ENCODE results near the gene NBPF3. TPM values are rescaled to one million over a fixed set of nuclear protein-coding genes. Genes with fewer than 3 reads are reported as not detected.

NBPF3 gene
- polyA plus RNA-seq, 2 of the 4 experiments (the other 2 are of a cell fraction), result 7.4 to 8.5 TPM

DNA sequence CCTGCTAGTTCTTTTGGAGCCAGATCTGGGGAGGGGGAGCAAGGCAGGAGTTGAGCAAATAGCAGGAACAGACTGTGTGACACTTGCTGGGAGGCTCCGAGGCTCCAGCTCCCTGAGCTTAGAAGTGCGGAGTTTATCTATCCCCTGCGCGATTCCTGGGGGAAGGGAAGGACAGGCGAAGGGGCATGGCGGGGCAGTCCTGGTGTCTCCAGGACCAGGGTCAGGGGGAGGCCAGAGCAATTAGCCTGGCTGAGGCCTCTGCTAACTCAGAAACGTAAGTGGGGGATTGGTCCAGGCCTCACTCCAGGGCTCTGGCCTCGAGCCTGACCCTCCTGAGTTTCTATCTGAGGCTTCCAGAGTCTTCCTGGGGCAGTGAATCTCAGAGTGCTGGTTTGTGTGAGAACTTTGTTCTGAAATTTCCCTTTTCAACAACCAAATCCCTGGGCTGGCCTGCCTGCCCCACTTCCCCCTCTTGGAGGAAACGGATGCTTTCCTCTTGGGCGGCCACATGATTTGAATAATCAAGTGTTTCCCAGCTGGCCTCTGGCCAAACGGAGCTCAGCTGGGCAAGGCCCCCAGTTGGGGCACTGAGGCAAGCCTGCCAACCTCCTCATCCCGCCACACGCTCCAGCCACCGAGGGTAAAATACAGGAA, 84.9 kb downstream of the NBPF3 start:
- Histone ChIP-seq H3K4me3 (no peak overlapping the region), H3K27ac (no peak overlapping the region), H3K4me2 (no peak overlapping the region), H3K9me3 (no peaks in the 10 kb centered on the region), H3K4me1 (no peaks in the 10 kb centered on the region)
- DNase-seq (ENCODE audit: low read depth in 1 of 2, low spot score in 1 of 2), result no peak
- no peak for ATAC-seq
- FAIRE-seq, result no peak
- 81% methylated on average over 14 of the region's 14 CpGs for WGBS (ENCODE audit: missing lambda C conversion rate)
- TF ChIP-seq SREBF2 (IDR thresholded peaks at IDR 0.05) (no peak), RFX5 (IDR thresholded peaks at IDR 0.05) (no peak), EHF (CRISPR knock-in tag; IDR thresholded peaks at IDR 0.05) (no peak), HEYL (CRISPR knock-in tag; IDR thresholded peaks at IDR 0.05) (no peak), CBX8 (IDR thresholded peaks at IDR 0.05) (no peak), HOXB13 (CRISPR knock-in tag; IDR thresholded peaks at IDR 0.05; ENCODE audit: low read depth) (no peak), CHD4 (IDR thresholded peaks at IDR 0.05; ENCODE audit: borderline replicate concordance) (no peak), HOXB5 (CRISPR knock-in tag; IDR thresholded peaks at IDR 0.05) (no peak), RCOR1 (IDR thresholded peaks at IDR 0.05; ENCODE audit: low read depth, low read length) (no peak), POLR2A (IDR thresholded peaks at IDR 0.05; ENCODE audit: low read length) (no peak), NR3C1 (IDR thresholded peaks at IDR 0.05) (no peak), POLR2AphosphoS2 (conservative IDR thresholded peaks at IDR 0.05; ENCODE audit: low read length) (no peak), CHD2 (IDR thresholded peaks at IDR 0.05; ENCODE audit: low read length, partially characterized antibody) (no peak), CEBPB (IDR thresholded peaks at IDR 0.05) (no peak), NPAS2 (CRISPR knock-in tag; IDR thresholded peaks at IDR 0.05; ENCODE audit: borderline replicate concordance) (no peak), HDAC2 (IDR thresholded peaks at IDR 0.05) (no peak), MAZ (IDR thresholded peaks at IDR 0.05; ENCODE audit: borderline replicate concordance, low read depth, low read length) (no peak)
- TF ChIP-seq, protein P1, sequence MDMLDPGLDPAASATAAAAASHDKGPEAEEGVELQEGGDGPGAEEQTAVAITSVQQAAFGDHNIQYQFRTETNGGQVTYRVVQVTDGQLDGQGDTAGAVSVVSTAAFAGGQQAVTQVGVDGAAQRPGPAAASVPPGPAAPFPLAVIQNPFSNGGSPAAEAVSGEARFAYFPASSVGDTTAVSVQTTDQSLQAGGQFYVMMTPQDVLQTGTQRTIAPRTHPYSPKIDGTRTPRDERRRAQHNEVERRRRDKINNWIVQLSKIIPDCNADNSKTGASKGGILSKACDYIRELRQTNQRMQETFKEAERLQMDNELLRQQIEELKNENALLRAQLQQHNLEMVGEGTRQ (IDR thresholded peaks at IDR 0.05), result no peak
- TF ChIP-seq, protein P2, sequence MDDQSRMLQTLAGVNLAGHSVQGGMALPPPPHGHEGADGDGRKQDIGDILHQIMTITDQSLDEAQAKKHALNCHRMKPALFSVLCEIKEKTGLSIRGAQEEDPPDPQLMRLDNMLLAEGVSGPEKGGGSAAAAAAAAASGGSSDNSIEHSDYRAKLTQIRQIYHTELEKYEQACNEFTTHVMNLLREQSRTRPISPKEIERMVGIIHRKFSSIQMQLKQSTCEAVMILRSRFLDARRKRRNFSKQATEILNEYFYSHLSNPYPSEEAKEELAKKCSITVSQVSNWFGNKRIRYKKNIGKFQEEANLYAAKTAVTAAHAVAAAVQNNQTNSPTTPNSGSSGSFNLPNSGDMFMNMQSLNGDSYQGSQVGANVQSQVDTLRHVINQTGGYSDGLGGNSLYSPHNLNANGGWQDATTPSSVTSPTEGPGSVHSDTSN (IDR thresholded peaks at IDR 0.05), result no peak
- POLR2A ChIA-PET, result no interaction called here
- CTCF ChIA-PET, result interaction anchor here (0.9 to 1.7 kb wide), 2 partner anchors 10 to 19 kb away, joined by 3 read pairs; no protein-coding TSS in a partner anchor

DNA sequence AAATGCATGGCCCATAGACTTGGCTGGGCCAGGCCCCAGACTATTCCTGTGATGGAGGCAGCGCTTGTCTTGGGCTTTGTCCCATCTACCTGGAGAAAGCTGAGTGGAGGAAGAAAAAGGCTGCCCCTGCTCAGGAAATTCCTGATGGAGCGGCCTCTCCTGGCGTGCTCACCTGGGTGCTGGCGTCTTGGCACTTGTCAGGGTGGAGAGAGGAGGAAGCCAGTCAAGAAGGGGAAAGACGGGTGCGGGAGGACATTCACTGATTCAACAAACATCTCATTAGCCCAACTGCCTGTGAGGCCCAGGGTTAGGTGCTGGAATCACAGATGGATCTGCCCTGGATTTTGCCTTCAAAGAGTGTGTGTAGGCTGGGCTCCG, 85.4 kb downstream of the NBPF3 start:
- 87% methylated on average over 7 of the region's 7 CpGs for WGBS (ENCODE audit: missing lambda C conversion rate)
- FAIRE-seq (no peak), ATAC-seq (no peak), DNase-seq (ENCODE audit: low read depth in 1 of 2, low spot score in 1 of 2) (no peak)
- H3K4me1 ChIP-seq, result no peaks in the 10 kb centered on the region
- POLR2A ChIA-PET, result no interaction called here
- H3K9me3 ChIP-seq, result no peaks in the 10 kb centered on the region
- no peak overlapping the region for H3K4me3 ChIP-seq
- no peak overlapping the region for H3K4me2 ChIP-seq
- CTCF ChIA-PET, result interaction anchor here (0.9 kb wide), 1 partner anchor 10 kb away, joined by 3 read pairs; no protein-coding TSS in a partner anchor
- H3K27ac ChIP-seq, result no peak overlapping the region
- TF ChIP-seq, protein P3, sequence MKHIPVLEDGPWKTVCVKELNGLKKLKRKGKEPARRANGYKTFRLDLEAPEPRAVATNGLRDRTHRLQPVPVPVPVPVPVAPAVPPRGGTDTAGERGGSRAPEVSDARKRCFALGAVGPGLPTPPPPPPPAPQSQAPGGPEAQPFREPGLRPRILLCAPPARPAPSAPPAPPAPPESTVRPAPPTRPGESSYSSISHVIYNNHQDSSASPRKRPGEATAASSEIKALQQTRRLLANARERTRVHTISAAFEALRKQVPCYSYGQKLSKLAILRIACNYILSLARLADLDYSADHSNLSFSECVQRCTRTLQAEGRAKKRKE (CRISPR knock-in tag; IDR thresholded peaks at IDR 0.05; ENCODE audit: low read depth), result no peak
- TF ChIP-seq, protein P4, sequence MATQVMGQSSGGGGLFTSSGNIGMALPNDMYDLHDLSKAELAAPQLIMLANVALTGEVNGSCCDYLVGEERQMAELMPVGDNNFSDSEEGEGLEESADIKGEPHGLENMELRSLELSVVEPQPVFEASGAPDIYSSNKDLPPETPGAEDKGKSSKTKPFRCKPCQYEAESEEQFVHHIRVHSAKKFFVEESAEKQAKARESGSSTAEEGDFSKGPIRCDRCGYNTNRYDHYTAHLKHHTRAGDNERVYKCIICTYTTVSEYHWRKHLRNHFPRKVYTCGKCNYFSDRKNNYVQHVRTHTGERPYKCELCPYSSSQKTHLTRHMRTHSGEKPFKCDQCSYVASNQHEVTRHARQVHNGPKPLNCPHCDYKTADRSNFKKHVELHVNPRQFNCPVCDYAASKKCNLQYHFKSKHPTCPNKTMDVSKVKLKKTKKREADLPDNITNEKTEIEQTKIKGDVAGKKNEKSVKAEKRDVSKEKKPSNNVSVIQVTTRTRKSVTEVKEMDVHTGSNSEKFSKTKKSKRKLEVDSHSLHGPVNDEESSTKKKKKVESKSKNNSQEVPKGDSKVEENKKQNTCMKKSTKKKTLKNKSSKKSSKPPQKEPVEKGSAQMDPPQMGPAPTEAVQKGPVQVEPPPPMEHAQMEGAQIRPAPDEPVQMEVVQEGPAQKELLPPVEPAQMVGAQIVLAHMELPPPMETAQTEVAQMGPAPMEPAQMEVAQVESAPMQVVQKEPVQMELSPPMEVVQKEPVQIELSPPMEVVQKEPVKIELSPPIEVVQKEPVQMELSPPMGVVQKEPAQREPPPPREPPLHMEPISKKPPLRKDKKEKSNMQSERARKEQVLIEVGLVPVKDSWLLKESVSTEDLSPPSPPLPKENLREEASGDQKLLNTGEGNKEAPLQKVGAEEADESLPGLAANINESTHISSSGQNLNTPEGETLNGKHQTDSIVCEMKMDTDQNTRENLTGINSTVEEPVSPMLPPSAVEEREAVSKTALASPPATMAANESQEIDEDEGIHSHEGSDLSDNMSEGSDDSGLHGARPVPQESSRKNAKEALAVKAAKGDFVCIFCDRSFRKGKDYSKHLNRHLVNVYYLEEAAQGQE (IDR thresholded peaks at IDR 0.05), result no peak
- TF ChIP-seq FOSB (CRISPR knock-in tag; IDR thresholded peaks at IDR 0.05) (no peak), RAD21 (conservative IDR thresholded peaks at IDR 0.05 in 1 of 2, IDR thresholded peaks at IDR 0.05 in 1 of 2) (no peak), PHF8 (IDR thresholded peaks at IDR 0.05; ENCODE audit: borderline replicate concordance, low read depth) (no peak), CHD4 (IDR thresholded peaks at IDR 0.05; ENCODE audit: borderline replicate concordance) (no peak), EHMT2 (IDR thresholded peaks at IDR 0.05; ENCODE audit: low read depth) (no peak), RNF2 (IDR thresholded peaks at IDR 0.05; ENCODE audit: borderline replicate concordance, low read depth) (no peak), ZSCAN20 (CRISPR knock-in tag; IDR thresholded peaks at IDR 0.05) (no peak), NPAS2 (CRISPR knock-in tag; IDR thresholded peaks at IDR 0.05; ENCODE audit: borderline replicate concordance) (no peak), TFCP2L1 (CRISPR knock-in tag; IDR thresholded peaks at IDR 0.05) (no peak)
- TF ChIP-seq, protein P5, sequence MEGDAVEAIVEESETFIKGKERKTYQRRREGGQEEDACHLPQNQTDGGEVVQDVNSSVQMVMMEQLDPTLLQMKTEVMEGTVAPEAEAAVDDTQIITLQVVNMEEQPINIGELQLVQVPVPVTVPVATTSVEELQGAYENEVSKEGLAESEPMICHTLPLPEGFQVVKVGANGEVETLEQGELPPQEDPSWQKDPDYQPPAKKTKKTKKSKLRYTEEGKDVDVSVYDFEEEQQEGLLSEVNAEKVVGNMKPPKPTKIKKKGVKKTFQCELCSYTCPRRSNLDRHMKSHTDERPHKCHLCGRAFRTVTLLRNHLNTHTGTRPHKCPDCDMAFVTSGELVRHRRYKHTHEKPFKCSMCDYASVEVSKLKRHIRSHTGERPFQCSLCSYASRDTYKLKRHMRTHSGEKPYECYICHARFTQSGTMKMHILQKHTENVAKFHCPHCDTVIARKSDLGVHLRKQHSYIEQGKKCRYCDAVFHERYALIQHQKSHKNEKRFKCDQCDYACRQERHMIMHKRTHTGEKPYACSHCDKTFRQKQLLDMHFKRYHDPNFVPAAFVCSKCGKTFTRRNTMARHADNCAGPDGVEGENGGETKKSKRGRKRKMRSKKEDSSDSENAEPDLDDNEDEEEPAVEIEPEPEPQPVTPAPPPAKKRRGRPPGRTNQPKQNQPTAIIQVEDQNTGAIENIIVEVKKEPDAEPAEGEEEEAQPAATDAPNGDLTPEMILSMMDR (IDR thresholded peaks at IDR 0.05), result no peak
- TF ChIP-seq, protein P6, sequence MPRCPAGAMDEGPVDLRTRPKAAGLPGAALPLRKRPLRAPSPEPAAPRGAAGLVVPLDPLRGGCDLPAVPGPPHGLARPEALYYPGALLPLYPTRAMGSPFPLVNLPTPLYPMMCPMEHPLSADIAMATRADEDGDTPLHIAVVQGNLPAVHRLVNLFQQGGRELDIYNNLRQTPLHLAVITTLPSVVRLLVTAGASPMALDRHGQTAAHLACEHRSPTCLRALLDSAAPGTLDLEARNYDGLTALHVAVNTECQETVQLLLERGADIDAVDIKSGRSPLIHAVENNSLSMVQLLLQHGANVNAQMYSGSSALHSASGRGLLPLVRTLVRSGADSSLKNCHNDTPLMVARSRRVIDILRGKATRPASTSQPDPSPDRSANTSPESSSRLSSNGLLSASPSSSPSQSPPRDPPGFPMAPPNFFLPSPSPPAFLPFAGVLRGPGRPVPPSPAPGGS (IDR thresholded peaks at IDR 0.05), result no peak

Data from A549 (cell line).